GM12878 (cell line): ENCODE data around the gene HDAC3. TPM values are rescaled to one million over a fixed set of nuclear protein-coding genes. Genes with fewer than 3 reads are reported as not detected.

Experiments used
- ATAC-seq: fragments of 200-7000 bp; cut with Tn5 transposase; 3 replicates; pipeline ENCODE4 v1.9.1; 2020; ENCODE audit warnings: mild to moderate bottlenecking, moderate library complexity
- BruUV-seq: library from RNA; stranded (reverse); fragments of 400-500 nt; replicated peaks from 2 replicates; lab custom pipeline; 2021; lab: Mats Ljungman, UMichigan
- CTCF ChIA-PET: fragments of 300-600 bp; sonication (Branson Sonifier 250); formaldehyde crosslinking; extraction: SDS; loops from one replicate; lab custom pipeline; 2021; ENCODE audit warnings: inconsistent platforms; lab: Yijun Ruan, JAX
- POLR2A ChIA-PET: fragments of 350-600 bp; formaldehyde crosslinking; extraction: SDS; loops from one replicate; lab custom pipeline; 2021; ENCODE audit warnings: inconsistent platforms; lab: Charles Lee
- RAD21 ChIA-PET: fragments of 300-600 bp; sonication (Branson Sonifier 250); formaldehyde crosslinking; loops from one replicate; lab custom pipeline; 2023; ENCODE audit warnings: antibody characterized with exemption; ENCODE audit not compliant: unreplicated experiment; lab: Charles Lee
- SMC1A ChIA-PET: fragments of 300-600 bp; sonication (Branson Sonifier 250); formaldehyde crosslinking; loops from one replicate; lab custom pipeline; 2023; ENCODE audit not compliant: unreplicated experiment, uncharacterized antibody; lab: Charles Lee
- DNase-seq: peaks from one replicate; pipeline ENCODE4 v3.0.0-alpha.2; 2011; ENCODE audit warnings: low read depth, low spot score
- FAIRE-seq: peaks from 3 replicates; lab custom pipeline; 2011; peaks lifted over from hg19 to GRCh38; lab: Jason Lieb, UNC
- H2AFZ ChIP-seq: 2 replicates; pipeline ENCODE4 v1.6.0; 2011; ENCODE audit warnings: low read depth, low read length, control low read depth; ENCODE audit not compliant: control insufficient read depth
- H3K27ac ChIP-seq: 2 replicates; pipeline ENCODE4 v1.5.1; 2011; ENCODE audit warnings: control low read depth; ENCODE audit not compliant: control insufficient read depth, insufficient read depth
- H3K27me3 ChIP-seq, 2 experiments: replicated peaks in 1 of 2; 2 replicates each; pipeline versions ENCODE4 v1.6.0 to v1.6.1; 2011; ENCODE audit warnings: low read length in 1 of 2; ENCODE audit not compliant: control insufficient read depth in 2 of 2, insufficient read depth in 2 of 2
- H3K36me3 ChIP-seq, 2 experiments: 2 replicates each; pipeline ENCODE4 v1.5.1; 2011; ENCODE audit warnings: low read length in 1 of 2; ENCODE audit not compliant: control insufficient read depth in 2 of 2, insufficient read depth in 2 of 2
- H3K4me1 ChIP-seq: 2 replicates; pipeline ENCODE4 v1.6.1; 2011; ENCODE audit warnings: mild to moderate bottlenecking, low read length, moderate library complexity, mixed read lengths; ENCODE audit not compliant: control insufficient read depth, insufficient read depth
- H3K4me2 ChIP-seq: 2 replicates; pipeline ENCODE4 v1.6.0; 2011; ENCODE audit warnings: control low read depth; ENCODE audit not compliant: control insufficient read depth, insufficient read depth
- H3K4me3 ChIP-seq: fragments of 200-600 bp; sonication (generic); 2 replicates; pipeline ENCODE4 v1.5.1; 2016
- H3K79me2 ChIP-seq: 2 replicates; pipeline ENCODE4 v1.6.0; 2011; ENCODE audit warnings: low read length; ENCODE audit not compliant: control insufficient read depth, insufficient read depth
- H3K9ac ChIP-seq: 2 replicates; pipeline ENCODE4 v1.8.0; 2011; ENCODE audit warnings: low read length, control low read depth, mixed read lengths; ENCODE audit not compliant: control insufficient read depth, insufficient read depth
- H3K9me3 ChIP-seq: replicated peaks from 3 replicates; pipeline ENCODE4 v1.5.1; 2011; ENCODE audit warnings: mild to moderate bottlenecking, low read length; ENCODE audit not compliant: control insufficient read depth, insufficient read depth
- H4K20me1 ChIP-seq: 2 replicates; pipeline ENCODE4 v1.6.0; 2011; ENCODE audit not compliant: control insufficient read depth, insufficient read depth
- ATF2 ChIP-seq: IDR thresholded peaks from 2 replicates; pipeline ENCODE4 v1.6.1; 2012; ENCODE audit warnings: low read length, inconsistent platforms
- BCL11A ChIP-seq: IDR thresholded peaks from 2 replicates; pipeline ENCODE4 v1.6.1; 2011; ENCODE audit warnings: low read depth, low read length
- BHLHE40 ChIP-seq, 2 experiments: fragments of 450-650 bp in 1 of 2; IDR thresholded peaks; 2 replicates each; pipeline ENCODE4 v1.6.1; 2011 to 2017; ENCODE audit warnings: low read depth in 2 of 2, borderline replicate concordance in 1 of 2, improper control_type of control experiment in 1 of 2, low read length in 1 of 2, mild to moderate bottlenecking in 1 of 2
- CBFB ChIP-seq: IDR thresholded peaks from 2 replicates; pipeline ENCODE4 v1.6.1; 2016; ENCODE audit warnings: antibody characterized with exemption, low read depth
- ETV6 ChIP-seq, 2 experiments: fragments of 450-650 bp in 1 of 2; IDR thresholded peaks in 1 of 2; conservative IDR thresholded peaks in 1 of 2; 2 replicates each; pipeline ENCODE4 v1.6.1; 2014; ENCODE audit warnings: antibody characterized with exemption in 1 of 2, borderline replicate concordance in 1 of 2, low read depth in 1 of 2, mild to moderate bottlenecking in 1 of 2, moderate library complexity in 1 of 2
- FOXM1 ChIP-seq: IDR thresholded peaks from 2 replicates; pipeline ENCODE4 v1.6.1; 2012; ENCODE audit warnings: low read depth, mild to moderate bottlenecking, inconsistent platforms, low read length, moderate library complexity
- MAX ChIP-seq: IDR thresholded peaks from 2 replicates; pipeline ENCODE4 v1.6.1; 2012; ENCODE audit warnings: low read depth, low read length, improper control_type of control experiment
- MXI1 ChIP-seq: fragments of 150-350 bp; IDR thresholded peaks from 2 replicates; pipeline ENCODE4 v1.6.1; 2011; ENCODE audit warnings: low read depth, mild to moderate bottlenecking, inconsistent platforms, low read length, improper control_type of control experiment
- NFIC ChIP-seq: IDR thresholded peaks from 2 replicates; pipeline ENCODE4 v1.6.1; 2012; ENCODE audit warnings: low read depth, mild to moderate bottlenecking, inconsistent platforms, low read length, moderate library complexity
- POLR2A ChIP-seq: IDR thresholded peaks from 2 replicates; pipeline ENCODE4 v1.6.1; 2011; ENCODE audit warnings: low read depth, mild to moderate bottlenecking, low read length
- RAD51 ChIP-seq: fragments of 450-650 bp; IDR thresholded peaks from 2 replicates; pipeline ENCODE4 v1.6.1; 2016; ENCODE audit warnings: moderate library complexity, mild to moderate bottlenecking, inconsistent platforms
- SIN3A ChIP-seq: IDR thresholded peaks from 2 replicates; pipeline ENCODE4 v1.6.1; 2012; ENCODE audit warnings: low read depth, low read length, improper control_type of control experiment
- SMAD5 ChIP-seq: IDR thresholded peaks from 2 replicates; pipeline ENCODE4 v1.6.1; 2016; ENCODE audit warnings: antibody characterized with exemption, low read depth
- SRF ChIP-seq, 2 experiments: IDR thresholded peaks; 2 replicates each; pipeline ENCODE4 v1.6.1; 2011; ENCODE audit warnings: low read depth in 2 of 2, low read length in 2 of 2, mild to moderate bottlenecking in 1 of 2, moderate library complexity in 1 of 2
- TARDBP ChIP-seq: IDR thresholded peaks from 2 replicates; pipeline ENCODE4 v1.6.1; 2016; ENCODE audit warnings: borderline replicate concordance
- TCF7 ChIP-seq: IDR thresholded peaks from 2 replicates; pipeline ENCODE4 v1.6.1; 2014; ENCODE audit warnings: antibody characterized with exemption, borderline replicate concordance
- ZNF274 ChIP-seq: IDR thresholded peaks from one replicate; pipeline ENCODE4 v1.8.0; 2011; ENCODE audit not compliant: insufficient read length, insufficient read depth
- WGBS: methylation state at CpG from one replicate; pipeline ENCODE4 v1.1.6; 2016; ENCODE audit warnings: low lambda C conversion rate; ENCODE audit not compliant: insufficient replicate concordance, insufficient coverage; ENCODE audit errors: missing lambda C conversion rate; 5-methylcytosine and 5-hydroxymethylcytosine counted together
- in situ Hi-C: fragments of 300-500 bp; cut with MboI; formaldehyde crosslinking; loops from 9 replicates; pipeline ENCODE4 v1.14.3; 2018; ENCODE audit warnings: mixed read lengths
- intact Hi-C: fragments of 100-400 bp; cut with micrococcal nuclease; formaldehyde crosslinking; loops from one replicate; pipeline ENCODE4 v1.14.2; 2022; ENCODE audit not compliant: unreplicated experiment
- polyA plus RNA-seq, 11 experiments: library from polyadenylated mRNA; depleted of rRNA in 4 of 11; unstranded in 6 of 11; stranded (reverse) in 5 of 11; fragments of >200 nt; fragmentation: Nextera tagmentation in 4 of 11; fragmentation: Illumina TruSeq in 1 of 11; extraction: Ambion mirVana in 4 of 11; extraction: Trizol in 1 of 11; gene quantifications; 1 replicate in 1 of 11; 2 replicates in 10 of 11; pipeline versions ENCODE4 v1.2.1 to v1.2.3, GENCODE V29; 2011 to 2016; ENCODE audit warnings: inconsistent platforms in 2 of 11, missing spikeins in 2 of 11, low read depth in 1 of 11
- total RNA-seq, 4 experiments: library from RNA; depleted of rRNA in 3 of 4; stranded (reverse); fragments of >200 nt in 3 of 4; fragmentation: Illumina TruSeq in 1 of 4; extraction: Trizol in 1 of 4; gene quantifications; 2 replicates each; pipeline versions ENCODE4 v1.2.1 to v1.2.3, GENCODE V29; 2013 to 2021
- TF ChIP-seq, protein P1 (sequence below): IDR thresholded peaks from 2 replicates; pipeline ENCODE4 v1.6.1; 2012; ENCODE audit warnings: low read depth, low read length, improper control_type of control experiment

The HDAC3 gene
- total and polyA plus RNA-seq, 10 of the 15 experiments (the other 5 are each of a cell fraction or from before 2014, with no cell fraction given) = 62.2 to 140 (median 112) TPM

- TF ChIP-seq MAX (no peak), SRF (IDR thresholded peaks at IDR 0.05; ENCODE audit: low read depth in 2 of 2, low read length in 2 of 2) (no peak), FOXM1 (no peak), NFIC (no peak), TARDBP (no peak)
These were observed 62.5 kb downstream of the HDAC3 start (continued) for GRCh38 chr5:141574122-141574510.

DNA sequence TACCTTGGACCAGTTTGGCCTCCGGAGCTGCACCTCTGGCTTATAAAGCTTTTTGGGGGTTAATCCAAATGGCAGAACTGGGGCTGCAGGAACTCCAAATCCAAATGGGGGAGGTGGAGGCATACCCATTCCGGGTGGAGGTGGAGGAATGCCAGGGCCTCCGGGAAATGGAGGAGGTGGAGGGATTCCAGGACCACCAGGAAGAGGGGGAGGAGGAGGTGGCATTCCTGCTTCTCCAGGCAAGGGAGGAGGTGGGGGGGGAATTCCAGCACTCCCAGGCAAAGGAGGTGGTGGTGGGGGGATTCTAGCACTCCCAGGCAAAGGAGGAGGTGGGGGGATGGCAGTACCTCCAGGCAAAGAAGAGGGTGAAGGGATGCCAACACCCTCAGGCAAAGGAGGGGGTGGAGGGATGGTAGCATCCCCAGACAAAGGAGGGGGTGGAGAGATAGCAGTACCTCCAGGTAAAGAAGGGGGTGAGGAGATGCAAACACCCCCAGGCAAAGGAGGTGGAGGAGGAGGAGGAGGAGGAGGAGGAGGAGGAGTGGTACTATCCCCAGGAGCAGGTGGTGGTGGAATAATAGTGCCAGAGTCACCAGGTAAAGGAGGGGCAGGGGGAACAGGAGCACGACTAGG, 63.0 kb downstream of the HDAC3 start:
- RAD21 ChIA-PET = no interaction called here
- POLR2A ChIA-PET = no interaction called here
- H3K9ac ChIP-seq = no peak overlapping the region
- intact Hi-C loops = no loop called here
- no peaks in the 10 kb centered on the region for H3K79me2 ChIP-seq
- no peak overlapping the region for H2AFZ ChIP-seq
- CTCF ChIA-PET = interaction anchor here (1.1 kb wide), 1 partner anchor 16 kb away, joined by 5 read pairs; no protein-coding TSS in a partner anchor
- 89% methylated on average over 4 of the region's 4 CpGs for WGBS
- H3K27me3 ChIP-seq = no peaks in the 10 kb centered on the region
- H3K9me3 ChIP-seq = no peaks in the 10 kb centered on the region
- H3K4me3 ChIP-seq = no peak overlapping the region
- ATAC-seq (no peak), DNase-seq (no peak), FAIRE-seq (no peak)
- no TSS peak for BruUV-seq
- no peaks in the 10 kb centered on the region for H3K4me1 ChIP-seq
- SMC1A ChIA-PET = interaction anchor here (1.4 kb wide), 1 partner anchor 10 kb away, joined by 3 read pairs; no protein-coding TSS in a partner anchor
- H3K36me3 ChIP-seq = peaks cover 10 to 40% of the 10 kb centered on the region in 2 experiments
- TF ChIP-seq MXI1 (no peak), BCL11A (no peak), POLR2A (no peak), RAD51 (no peak), BHLHE40 (IDR thresholded peaks at IDR 0.05; ENCODE audit: borderline replicate concordance in 1 of 2, low read depth in 2 of 2, low read length in 1 of 2) (no peak), CBFB (no peak), TCF7 (no peak), SIN3A (no peak), ZNF274 (no peak), ATF2 (no peak), ETV6 (conservative IDR thresholded peaks at IDR 0.05 in 1 of 2, IDR thresholded peaks at IDR 0.05 in 1 of 2; ENCODE audit: borderline replicate concordance in 1 of 2, low read depth in 1 of 2) (no peak), SMAD5 (no peak)
- TF ChIP-seq, protein P1, sequence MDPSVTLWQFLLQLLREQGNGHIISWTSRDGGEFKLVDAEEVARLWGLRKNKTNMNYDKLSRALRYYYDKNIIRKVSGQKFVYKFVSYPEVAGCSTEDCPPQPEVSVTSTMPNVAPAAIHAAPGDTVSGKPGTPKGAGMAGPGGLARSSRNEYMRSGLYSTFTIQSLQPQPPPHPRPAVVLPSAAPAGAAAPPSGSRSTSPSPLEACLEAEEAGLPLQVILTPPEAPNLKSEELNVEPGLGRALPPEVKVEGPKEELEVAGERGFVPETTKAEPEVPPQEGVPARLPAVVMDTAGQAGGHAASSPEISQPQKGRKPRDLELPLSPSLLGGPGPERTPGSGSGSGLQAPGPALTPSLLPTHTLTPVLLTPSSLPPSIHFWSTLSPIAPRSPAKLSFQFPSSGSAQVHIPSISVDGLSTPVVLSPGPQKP = no peak
- TF ChIP-seq, all 136 proteins: peak for 0
- H4K20me1 ChIP-seq = no peaks in the 10 kb centered on the region
- in situ Hi-C loops = loop anchor here (25.0 kb wide), 2 partner anchors 361 to 761 kb away; partner anchors contain the start of genes PCDHA3, PCDHA4, PCDHA5 and PCDHB12
- no peak overlapping the region for H3K4me2 ChIP-seq
- no peak overlapping the region for H3K27ac ChIP-seq
